Central memory CD8-positive, alpha-beta T cell (primary cell): ENCODE results near the gene FAM20B.

Experiments
- ATAC-seq: fragments of 150-1000 bp; cut with Tn5 transposase; replicated peaks from 2 replicates; pipeline ENCODE4 v1.10.0; 2022; ENCODE audit warnings: mild to moderate bottlenecking, moderate FRiP score, moderate number of reproducible peaks; ENCODE audit not compliant: poor library complexity, severe bottlenecking; ENCODE audit errors: extremely low read depth
- DNase-seq, 2 donors: peaks; one replicate each; pipeline ENCODE4 v3.0.0; 2021; ENCODE audit warnings: low spot score in 2 of 2
- H3K27ac Mint-ChIP-seq: one replicate; pipeline ENCODE4 v1.8.0; 2022; ENCODE audit warnings: low read depth, mild to moderate bottlenecking, moderate library complexity, mixed read lengths
- H3K27me3 Mint-ChIP-seq: one replicate; pipeline ENCODE4 v1.8.0; 2022; ENCODE audit warnings: mixed read lengths
- H3K36me3 Mint-ChIP-seq: one replicate; pipeline ENCODE4 v1.8.0; 2022; ENCODE audit warnings: mild to moderate bottlenecking, moderate library complexity, mixed read lengths; ENCODE audit not compliant: insufficient read depth
- H3K4me1 Mint-ChIP-seq: one replicate; pipeline ENCODE4 v1.8.0; 2022; ENCODE audit warnings: mixed read lengths
- H3K4me3 Mint-ChIP-seq: one replicate; pipeline ENCODE4 v1.8.0; 2022; ENCODE audit warnings: mild to moderate bottlenecking, moderate library complexity, mixed read lengths
- H3K9me3 Mint-ChIP-seq: one replicate; pipeline ENCODE4 v1.8.0; 2022; ENCODE audit warnings: mixed read lengths

FAM20B gene

GRCh38 chr1:179077396-179077795 lies 51.7 kb downstream of the FAM20B start:
- Mint-ChIP-seq H3K27ac (no peak overlapping the region), H3K36me3 (peaks cover 11% of the 10 kb centered on the region), H3K4me3 (no peak overlapping the region), H3K4me1 (peaks cover 13% of the 10 kb centered on the region), H3K9me3 (no peaks in the 10 kb centered on the region), H3K27me3 (no peaks in the 10 kb centered on the region)
- DNase-seq (no peak), ATAC-seq (no peak)

- ATAC-seq, result no peak
- H3K36me3 Mint-ChIP-seq, result peaks cover 11% of the 10 kb centered on the region
- DNase-seq, result peak; percentile 18 to 40
- no peaks in the 10 kb centered on the region for H3K9me3 Mint-ChIP-seq
- no peak overlapping the region for H3K4me3 Mint-ChIP-seq
- no peaks in the 10 kb centered on the region for H3K27me3 Mint-ChIP-seq
- peaks cover 25% of the 10 kb centered on the region for H3K4me1 Mint-ChIP-seq
- H3K27ac Mint-ChIP-seq, result no peak overlapping the region
Measured at GRCh38 chr1:179079113-179079761, 53.5 kb downstream of the FAM20B start.

DNA sequence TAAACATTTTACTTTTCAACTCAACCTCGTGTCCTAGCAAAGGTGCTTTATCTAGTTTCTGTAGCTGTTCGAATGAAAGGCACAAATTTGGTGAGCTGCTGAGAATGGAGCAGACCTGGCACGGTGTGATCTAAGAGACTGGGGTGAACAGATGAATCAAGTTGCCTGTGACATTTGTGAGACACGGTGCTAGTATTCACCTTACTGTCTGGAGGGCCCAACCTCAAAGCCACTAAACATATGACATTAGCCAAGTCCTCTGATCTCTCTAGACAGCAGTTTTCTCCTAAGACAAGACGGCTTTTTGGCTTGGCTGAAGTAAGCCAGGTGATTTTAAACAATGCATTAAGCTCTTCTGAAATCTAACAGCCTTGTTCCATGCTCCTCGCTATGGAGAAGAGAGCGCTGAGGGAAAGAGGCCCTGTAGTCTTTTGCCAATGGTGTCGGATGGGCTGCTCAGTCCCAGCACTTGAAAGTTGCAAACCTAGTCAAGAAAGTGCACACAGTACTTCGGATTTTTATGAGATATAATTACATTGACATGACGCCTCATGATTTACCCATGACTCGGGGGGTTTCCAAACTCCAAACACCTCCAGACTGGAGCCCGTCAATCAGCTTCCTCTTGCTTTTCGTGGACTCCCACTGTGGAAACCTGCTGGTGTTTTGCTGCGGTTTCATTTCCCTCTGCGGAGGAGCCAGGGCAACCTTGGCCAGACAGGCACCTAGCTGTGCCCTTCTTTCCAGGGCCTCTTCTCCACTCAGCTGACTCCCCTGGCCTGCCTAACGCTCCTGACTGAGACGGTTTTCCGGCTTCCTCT lies 55.4 kb downstream of the FAM20B start:
- H3K4me1 Mint-ChIP-seq, result peaks cover 25% of the 10 kb centered on the region
- peaks cover 11% of the 10 kb centered on the region for H3K36me3 Mint-ChIP-seq
- no peaks in the 10 kb centered on the region for H3K9me3 Mint-ChIP-seq
- no peaks in the 10 kb centered on the region for H3K27me3 Mint-ChIP-seq
- peak; percentile 17 to 37 for DNase-seq
- peak; percentile 34 for ATAC-seq
- H3K4me3 Mint-ChIP-seq, result peak overlapping the region; percentile 95
- peak overlapping the region; percentile 96 for H3K27ac Mint-ChIP-seq

DNA sequence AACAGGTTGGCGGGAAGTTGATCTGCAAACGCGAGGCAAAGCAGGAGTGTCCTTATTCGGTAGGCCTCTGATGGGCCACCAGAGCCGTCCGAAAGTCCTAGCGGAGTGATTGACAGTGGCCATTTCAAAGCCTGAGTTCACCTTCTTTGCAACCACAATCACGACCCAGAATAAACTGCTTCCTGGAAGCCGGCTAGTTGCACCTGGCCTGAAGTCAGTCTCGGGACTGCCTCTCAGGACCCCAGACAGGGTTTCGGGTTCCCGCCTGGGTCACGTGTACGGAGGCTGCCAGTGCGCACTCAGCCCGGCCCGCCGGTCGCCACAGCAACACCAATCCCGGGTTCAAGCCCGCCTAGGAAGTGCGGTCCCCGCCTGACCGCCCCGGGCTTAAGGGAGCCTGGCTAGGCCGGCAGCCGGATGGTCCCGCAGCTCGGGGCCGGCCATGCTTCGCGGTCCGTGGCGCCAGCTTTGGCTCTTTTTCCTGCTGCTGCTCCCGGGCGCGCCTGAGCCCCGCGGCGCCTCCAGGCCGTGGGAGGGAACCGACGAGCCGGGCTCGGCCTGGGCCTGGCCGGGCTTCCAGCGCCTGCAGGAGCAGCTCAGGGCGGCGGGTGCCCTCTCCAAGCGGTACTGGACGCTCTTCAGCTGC lies 56.1 kb downstream of the FAM20B start, which contains the start of gene TOR3A:
Gene TOR3A, plus strand, starts transcription at position 384 of the 646 bp plus-strand sequence. Its CDS starts 59 bp downstream, at position 443.
- Mint-ChIP-seq H3K36me3 (peaks cover 14% of the 10 kb centered on the region), H3K4me1 (peaks cover 25% of the 10 kb centered on the region), H3K9me3 (no peaks in the 10 kb centered on the region), H3K27ac (peak within 1 kb of the TSS; percentile 96), H3K4me3 (peak within 1 kb of the TSS; percentile 95), H3K27me3 (no peaks in the 10 kb centered on the region)
- peak; percentile 53 to 63 for DNase-seq
- ATAC-seq, result peak; percentile 69

- Mint-ChIP-seq H3K4me3 (peak overlapping the region; percentile 95), H3K36me3 (peaks cover 17% of the 10 kb centered on the region), H3K27me3 (no peaks in the 10 kb centered on the region), H3K27ac (peak overlapping the region; percentile 96), H3K9me3 (no peaks in the 10 kb centered on the region), H3K4me1 (peaks cover 25% of the 10 kb centered on the region)
- DNase-seq, result peak in 1 of 2 donors; percentile 16
- ATAC-seq, result peak; percentile 20
Measured at GRCh38 chr1:179082333-179082998, 56.8 kb downstream of the FAM20B start.

- Mint-ChIP-seq H3K36me3 (peaks cover 17% of the 10 kb centered on the region), H3K4me3 (peak overlapping the region; percentile 95), H3K9me3 (no peaks in the 10 kb centered on the region), H3K4me1 (peaks cover 25% of the 10 kb centered on the region), H3K27me3 (no peaks in the 10 kb centered on the region), H3K27ac (peak overlapping the region; percentile 96)
- DNase-seq (no peak), ATAC-seq (no peak)
Measured at GRCh38 chr1:179082999-179083335, 57.3 kb downstream of the FAM20B start.

- DNase-seq (no peak), ATAC-seq (no peak)
- Mint-ChIP-seq H3K27ac (peak overlapping the region; percentile 96), H3K9me3 (no peaks in the 10 kb centered on the region), H3K4me3 (peak overlapping the region; percentile 95), H3K4me1 (peaks cover 25% of the 10 kb centered on the region), H3K36me3 (peaks cover 17% of the 10 kb centered on the region), H3K27me3 (no peaks in the 10 kb centered on the region)
Measured at GRCh38 chr1:179083533-179083932, 57.8 kb downstream of the FAM20B start.

DNA sequence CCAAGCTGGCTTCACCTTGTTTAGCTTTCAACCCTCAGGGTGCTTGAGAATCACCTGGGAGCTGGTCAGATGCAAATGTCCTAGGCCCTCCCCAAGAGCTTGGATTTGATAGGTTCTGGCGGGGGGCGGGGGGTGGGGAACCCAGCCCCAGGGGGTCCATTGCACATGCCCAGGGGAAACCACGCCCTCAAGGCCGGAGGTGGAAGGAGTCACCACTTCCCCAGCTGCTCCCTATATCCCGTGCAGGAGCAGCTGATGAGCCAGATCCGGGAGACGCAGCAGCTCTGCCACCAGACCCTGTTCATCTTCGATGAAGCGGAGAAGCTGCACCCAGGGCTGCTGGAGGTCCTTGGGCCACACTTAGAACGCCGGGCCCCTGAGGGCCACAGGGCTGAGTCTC lies 62.0 kb downstream of the FAM20B start:
- no peaks in the 10 kb centered on the region for H3K9me3 Mint-ChIP-seq
- DNase-seq, result no peak
- H3K4me1 Mint-ChIP-seq, result peaks cover 14% of the 10 kb centered on the region
- no peak overlapping the region for H3K27ac Mint-ChIP-seq
- no peaks in the 10 kb centered on the region for H3K27me3 Mint-ChIP-seq
- no peak for ATAC-seq
- H3K4me3 Mint-ChIP-seq, result no peak overlapping the region
- peaks cover 18% of the 10 kb centered on the region for H3K36me3 Mint-ChIP-seq

GRCh38 chr1:179089827-179090482 lies 64.3 kb downstream of the FAM20B start:
- Mint-ChIP-seq H3K4me3 (no peak overlapping the region), H3K9me3 (no peaks in the 10 kb centered on the region), H3K36me3 (peaks cover 21% of the 10 kb centered on the region), H3K27me3 (no peaks in the 10 kb centered on the region), H3K4me1 (peaks cover 5% of the 10 kb centered on the region), H3K27ac (no peak overlapping the region)
- ATAC-seq (no peak), DNase-seq (no peak)

DNA sequence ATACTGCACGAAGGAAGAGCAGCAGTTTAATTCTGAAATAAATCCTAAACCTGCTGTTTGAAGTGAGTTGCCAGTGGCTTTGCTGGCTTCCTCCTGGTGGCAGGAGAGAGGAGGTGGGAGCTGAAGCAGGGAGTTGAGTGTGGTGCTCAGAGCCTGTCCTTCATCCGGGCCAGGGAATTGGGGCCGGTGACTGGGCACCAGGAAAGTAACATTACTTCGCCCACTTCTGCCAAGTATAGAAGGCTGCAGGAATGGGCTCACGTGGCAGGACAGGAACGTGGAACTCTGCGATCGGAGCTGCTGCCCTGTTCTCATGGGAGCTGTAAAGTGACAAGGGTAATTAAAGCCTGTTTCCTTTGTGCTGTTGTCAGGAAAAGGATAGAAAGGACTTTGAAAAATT lies 64.8 kb downstream of the FAM20B start:
- DNase-seq (no peak), ATAC-seq (no peak)
- Mint-ChIP-seq H3K4me3 (no peak overlapping the region), H3K27ac (peak overlapping the region; percentile 25), H3K9me3 (no peaks in the 10 kb centered on the region), H3K36me3 (peaks cover 21% of the 10 kb centered on the region), H3K4me1 (peaks cover 5% of the 10 kb centered on the region), H3K27me3 (no peaks in the 10 kb centered on the region)

- H3K36me3 Mint-ChIP-seq, result peaks cover 21% of the 10 kb centered on the region
- peak overlapping the region; percentile 25 for H3K27ac Mint-ChIP-seq
- no peaks in the 10 kb centered on the region for H3K27me3 Mint-ChIP-seq
- ATAC-seq (no peak), DNase-seq (no peak)
- no peak overlapping the region for H3K4me3 Mint-ChIP-seq
- H3K9me3 Mint-ChIP-seq, result no peaks in the 10 kb centered on the region
- peaks cover 5% of the 10 kb centered on the region for H3K4me1 Mint-ChIP-seq
Measured at GRCh38 chr1:179090923-179091322, 65.2 kb downstream of the FAM20B start.

DNA sequence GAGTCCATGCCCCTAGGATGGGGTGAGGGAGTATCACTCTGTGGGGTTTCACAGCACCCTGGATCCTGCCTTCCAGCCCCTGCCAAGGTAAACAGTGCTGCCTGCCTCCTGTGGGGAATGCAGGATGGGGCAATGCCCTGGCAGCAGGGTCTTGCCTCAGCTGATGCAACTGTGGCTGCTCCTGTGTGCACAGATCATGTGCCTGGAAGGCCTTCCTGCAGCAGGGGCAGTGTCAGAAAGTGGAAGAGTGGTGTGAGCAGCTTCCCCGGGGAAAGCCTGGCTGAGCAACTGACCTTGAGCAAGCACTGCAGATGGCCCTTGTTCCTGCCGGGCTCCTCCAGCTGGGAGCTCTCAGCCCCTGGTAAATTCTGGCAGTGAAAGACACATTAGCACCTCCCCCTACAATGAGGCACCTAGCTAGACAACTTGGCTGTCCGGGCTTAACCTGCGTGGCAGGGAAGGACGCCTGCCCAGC lies 66.0 kb downstream of the FAM20B start:
- no peaks in the 10 kb centered on the region for H3K27me3 Mint-ChIP-seq
- peaks cover 5% of the 10 kb centered on the region for H3K4me1 Mint-ChIP-seq
- no peak for ATAC-seq
- no peaks in the 10 kb centered on the region for H3K9me3 Mint-ChIP-seq
- H3K27ac Mint-ChIP-seq, result peak overlapping the region; percentile 25
- peaks cover 19% of the 10 kb centered on the region for H3K36me3 Mint-ChIP-seq
- H3K4me3 Mint-ChIP-seq, result no peak overlapping the region
- DNase-seq, result no peak
